Measurements from ENCODE around the gene GPR101. TPM values are rescaled to one million over a fixed set of nuclear protein-coding genes. Genes with fewer than 3 reads are reported as not detected.

The GPR101 gene
- total RNA-seq, 2 donors from 2014 or later: not detected

DNA sequence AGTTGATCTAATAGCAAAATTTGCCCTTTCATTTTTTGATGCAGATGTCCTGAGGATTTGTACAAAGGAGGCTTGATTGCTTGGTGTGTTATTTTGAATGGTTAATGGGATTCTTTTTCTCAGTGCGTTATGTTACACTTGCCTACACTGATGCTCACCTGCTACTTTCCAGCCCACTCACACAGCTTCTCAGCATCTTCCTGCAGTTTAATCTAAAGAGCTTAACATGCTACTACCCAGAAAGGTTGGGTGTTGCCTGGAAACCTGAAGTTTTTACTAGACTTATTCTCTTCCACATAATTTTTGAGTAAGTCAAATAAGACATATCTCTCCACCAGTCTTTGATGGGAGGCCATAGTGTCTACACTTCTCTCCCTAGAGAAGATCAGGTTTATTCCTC, 9.9 kb upstream of the GPR101 start:
- no peak overlapping the region for H3K27ac ChIP-seq
- H3K4me3 ChIP-seq: no peak overlapping the region
- no peak overlapping the region for H3K9ac ChIP-seq (ENCODE audit: low read depth in 2 of 2, low read length in 2 of 2)
- H3K9me3 ChIP-seq: no peaks in the 10 kb centered on the region
- no peak for DNase-seq
- H3K4me1 ChIP-seq: no peaks in the 10 kb centered on the region
- intact Hi-C loops (cut with DNase I): no loop called here
- TF ChIP-seq, protein P1, sequence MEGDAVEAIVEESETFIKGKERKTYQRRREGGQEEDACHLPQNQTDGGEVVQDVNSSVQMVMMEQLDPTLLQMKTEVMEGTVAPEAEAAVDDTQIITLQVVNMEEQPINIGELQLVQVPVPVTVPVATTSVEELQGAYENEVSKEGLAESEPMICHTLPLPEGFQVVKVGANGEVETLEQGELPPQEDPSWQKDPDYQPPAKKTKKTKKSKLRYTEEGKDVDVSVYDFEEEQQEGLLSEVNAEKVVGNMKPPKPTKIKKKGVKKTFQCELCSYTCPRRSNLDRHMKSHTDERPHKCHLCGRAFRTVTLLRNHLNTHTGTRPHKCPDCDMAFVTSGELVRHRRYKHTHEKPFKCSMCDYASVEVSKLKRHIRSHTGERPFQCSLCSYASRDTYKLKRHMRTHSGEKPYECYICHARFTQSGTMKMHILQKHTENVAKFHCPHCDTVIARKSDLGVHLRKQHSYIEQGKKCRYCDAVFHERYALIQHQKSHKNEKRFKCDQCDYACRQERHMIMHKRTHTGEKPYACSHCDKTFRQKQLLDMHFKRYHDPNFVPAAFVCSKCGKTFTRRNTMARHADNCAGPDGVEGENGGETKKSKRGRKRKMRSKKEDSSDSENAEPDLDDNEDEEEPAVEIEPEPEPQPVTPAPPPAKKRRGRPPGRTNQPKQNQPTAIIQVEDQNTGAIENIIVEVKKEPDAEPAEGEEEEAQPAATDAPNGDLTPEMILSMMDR (IDR thresholded peaks at IDR 0.05): no peak
- H3K36me3 ChIP-seq: no peaks in the 10 kb centered on the region
- no peaks in the 10 kb centered on the region for H3K27me3 ChIP-seq

- Histone ChIP-seq H3K36me3 (no peaks in the 10 kb centered on the region), H3K27ac (no peak overlapping the region), H3K27me3 (no peaks in the 10 kb centered on the region), H3K9ac (ENCODE audit: low read depth in 2 of 2, low read length in 2 of 2) (no peak overlapping the region), H3K4me1 (no peaks in the 10 kb centered on the region), H3K9me3 (no peaks in the 10 kb centered on the region), H3K4me3 (no peak overlapping the region)
- intact Hi-C loops (cut with DNase I): no loop called here
- DNase-seq: no peak
- TF ChIP-seq, protein P1 (IDR thresholded peaks at IDR 0.05): no peak
Measured at GRCh38 chrX:137041329-137041728, 7.5 kb upstream of the GPR101 start.

DNA sequence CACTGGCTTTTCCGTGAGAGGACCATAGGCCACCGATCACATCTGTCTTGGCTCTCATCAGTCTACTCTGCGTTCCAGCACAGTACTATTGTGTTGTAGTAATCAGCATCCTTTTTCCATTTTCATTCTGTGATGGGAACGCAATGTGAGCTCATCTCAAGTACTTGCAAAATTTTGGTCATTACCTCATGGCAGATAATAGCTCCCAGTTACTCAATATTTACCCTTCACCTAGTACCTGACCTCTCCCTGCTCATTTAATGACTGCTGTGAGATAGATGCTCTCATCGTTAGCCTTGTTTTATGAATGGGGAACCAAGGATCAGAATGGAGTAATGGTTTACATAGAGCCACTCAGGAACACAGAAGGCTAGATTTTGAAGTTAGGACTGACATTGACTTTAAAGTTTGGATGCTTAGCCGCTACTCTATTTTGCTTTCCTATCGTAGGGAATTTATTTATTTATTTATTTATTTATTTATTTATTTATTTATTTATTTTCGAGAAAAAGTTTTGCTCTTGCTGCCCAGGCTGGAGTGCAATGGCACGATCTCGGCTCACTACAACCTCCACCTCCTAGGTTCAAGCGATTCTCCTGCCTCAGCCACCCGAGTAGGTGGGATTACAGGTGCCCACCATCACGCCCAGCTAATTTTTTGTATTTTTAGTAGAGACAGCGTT, 6.5 kb upstream of the GPR101 start:
- H3K9me3 ChIP-seq: no peaks in the 10 kb centered on the region
- TF ChIP-seq, protein P1 (IDR thresholded peaks at IDR 0.05): no peak
- H3K9ac ChIP-seq (ENCODE audit: low read depth in 2 of 2, low read length in 2 of 2): no peak overlapping the region
- no peak overlapping the region for H3K27ac ChIP-seq
- no peak for DNase-seq
- H3K36me3 ChIP-seq: no peaks in the 10 kb centered on the region
- intact Hi-C loops (cut with DNase I): no loop called here
- no peaks in the 10 kb centered on the region for H3K27me3 ChIP-seq
- no peak overlapping the region for H3K4me3 ChIP-seq
- H3K4me1 ChIP-seq: no peaks in the 10 kb centered on the region

GRCh38 chrX:137034508-137034872, 695 bp upstream of the GPR101 start:
- Histone ChIP-seq H3K36me3 (no peaks in the 10 kb centered on the region), H3K27me3 (peaks cover 30% of the 10 kb centered on the region), H3K4me3 (no peak overlapping the region), H3K9ac (ENCODE audit: low read depth in 2 of 2, low read length in 2 of 2) (no peak overlapping the region), H3K4me1 (no peaks in the 10 kb centered on the region), H3K27ac (no peak overlapping the region), H3K9me3 (no peaks in the 10 kb centered on the region)
- intact Hi-C loops (cut with DNase I): no loop called here
- TF ChIP-seq, protein P1 (IDR thresholded peaks at IDR 0.05): no peak
- DNase-seq: no peak

- H3K4me3 ChIP-seq: no peak overlapping the region
- H3K4me1 ChIP-seq: no peaks in the 10 kb centered on the region
- no peak for DNase-seq
- H3K9me3 ChIP-seq: no peaks in the 10 kb centered on the region
- no peaks in the 10 kb centered on the region for H3K36me3 ChIP-seq
- H3K27ac ChIP-seq: no peak overlapping the region
- TF ChIP-seq, protein P1 (IDR thresholded peaks at IDR 0.05): no peak
- H3K9ac ChIP-seq (ENCODE audit: low read depth in 2 of 2, low read length in 2 of 2): no peak overlapping the region
- peaks cover 30% of the 10 kb centered on the region for H3K27me3 ChIP-seq
- intact Hi-C loops (cut with DNase I): no loop called here
Measured at GRCh38 chrX:137032841-137033773, 688 bp downstream of the GPR101 start.
